H9 (cell line): ENCODE results near the gene QPRT. TPM values are rescaled to one million over a fixed set of nuclear protein-coding genes. Genes with fewer than 3 reads are reported as not detected.
"Not testable (repeated sequence)": the region's sequence is repeated elsewhere in the genome, so short reads cannot be mapped to it uniquely, and the experiment has no call there.

Experiments used
- DNase-seq: peaks from one replicate; pipeline ENCODE4 v3.0.0-alpha.2; 2017
- H2AFZ ChIP-seq: one replicate; pipeline ENCODE4 v1.6.1; 2013; ENCODE audit warnings: mild to moderate bottlenecking, low read length, control low read depth, moderate library complexity
- H2AK5ac ChIP-seq: 2 replicates; pipeline ENCODE4 v1.6.1; 2013; ENCODE audit warnings: low read length, control low read depth, mixed read lengths; ENCODE audit not compliant: insufficient read length
- H2BK120ac ChIP-seq: one replicate; pipeline ENCODE4 v1.6.1; 2013; ENCODE audit warnings: low read depth, mild to moderate bottlenecking, low read length, control low read depth, inconsistent platforms; ENCODE audit not compliant: poor library complexity, severe bottlenecking
- H2BK12ac ChIP-seq: 2 replicates; pipeline ENCODE4 v1.6.1; 2013; ENCODE audit warnings: low read length, control low read depth, mixed read lengths, low read depth; ENCODE audit not compliant: insufficient read length
- H2BK15ac ChIP-seq: 2 replicates; pipeline ENCODE4 v1.6.1; 2013; ENCODE audit warnings: low read depth, low read length, control low read depth
- H2BK20ac ChIP-seq: one replicate; pipeline ENCODE4 v1.6.1; 2013; ENCODE audit warnings: low read depth, mild to moderate bottlenecking, low read length, control low read depth, inconsistent platforms; ENCODE audit not compliant: poor library complexity, severe bottlenecking
- H2BK5ac ChIP-seq: 2 replicates; pipeline ENCODE4 v1.6.1; 2013; ENCODE audit warnings: low read length, control low read depth, mixed read lengths; ENCODE audit not compliant: insufficient read length
- H3K14ac ChIP-seq: 2 replicates; pipeline ENCODE4 v1.6.1; 2013; ENCODE audit warnings: low read length, control low read depth; ENCODE audit not compliant: insufficient read depth
- H3K18ac ChIP-seq: 2 replicates; pipeline ENCODE4 v1.6.1; 2013; ENCODE audit warnings: low read depth, mild to moderate bottlenecking, mixed read lengths, low read length, control low read depth; ENCODE audit not compliant: insufficient read length
- H3K23ac ChIP-seq: 2 replicates; pipeline ENCODE4 v1.6.1; 2013; ENCODE audit warnings: low read length, control low read depth, mixed read lengths, low read depth; ENCODE audit not compliant: insufficient read length
- H3K23me2 ChIP-seq: 2 replicates; pipeline ENCODE4 v1.6.1; 2013; ENCODE audit warnings: low read depth, mild to moderate bottlenecking, mixed read lengths, low read length, control low read depth; ENCODE audit not compliant: insufficient read length, poor library complexity, severe bottlenecking
- H3K27ac ChIP-seq: 2 replicates; pipeline ENCODE4 v1.5.1; 2013; ENCODE audit warnings: low read length, control low read depth, mixed read lengths, low read depth; ENCODE audit not compliant: insufficient read length
- H3K27me3 ChIP-seq: 2 replicates; pipeline ENCODE4 v1.6.1; 2013; ENCODE audit warnings: low read length, control low read depth, inconsistent platforms; ENCODE audit not compliant: insufficient read depth
- H3K4ac ChIP-seq: 2 replicates; pipeline ENCODE4 v1.6.1; 2013; ENCODE audit warnings: low read depth, mild to moderate bottlenecking, control low read depth, inconsistent platforms, low read length, moderate library complexity
- H3K4me1 ChIP-seq: 2 replicates; pipeline ENCODE4 v1.6.1; 2013; ENCODE audit warnings: low read length, control low read depth, inconsistent platforms; ENCODE audit not compliant: insufficient read depth
- H3K4me2 ChIP-seq: 2 replicates; pipeline ENCODE4 v1.6.1; 2013; ENCODE audit warnings: low read length, control low read depth, mixed read lengths; ENCODE audit not compliant: insufficient read length, insufficient read depth
- H3K56ac ChIP-seq: 2 replicates; pipeline ENCODE4 v1.6.1; 2013; ENCODE audit warnings: low read depth, mild to moderate bottlenecking, mixed read lengths, low read length, control low read depth; ENCODE audit not compliant: insufficient read length
- H3K79me1 ChIP-seq: 2 replicates; pipeline ENCODE4 v1.6.1; 2013; ENCODE audit warnings: low read depth, mild to moderate bottlenecking, moderate library complexity, low read length, control low read depth, inconsistent platforms; ENCODE audit not compliant: insufficient read depth, poor library complexity, severe bottlenecking
- H3K79me2 ChIP-seq: 2 replicates; pipeline ENCODE4 v1.6.1; 2013; ENCODE audit warnings: low read length, control low read depth, inconsistent platforms; ENCODE audit not compliant: insufficient read depth
- H3K9ac ChIP-seq: 2 replicates; pipeline ENCODE4 v1.6.1; 2013; ENCODE audit warnings: low read length, control low read depth, mixed read lengths; ENCODE audit not compliant: insufficient read length; ENCODE audit errors: extremely low read depth
- H3K9me3 ChIP-seq: one replicate; pipeline ENCODE4 v1.6.1; 2013; ENCODE audit warnings: low read depth, low read length, inconsistent platforms; ENCODE audit not compliant: control insufficient read depth
- H3T11ph ChIP-seq: one replicate; pipeline ENCODE4 v1.6.1; 2013; ENCODE audit warnings: mild to moderate bottlenecking, low read length, control low read depth, inconsistent platforms
- H4K20me1 ChIP-seq: one replicate; pipeline ENCODE4 v1.6.1; 2013; ENCODE audit not compliant: control insufficient read depth, insufficient read length, insufficient read depth
- H4K5ac ChIP-seq: 2 replicates; pipeline ENCODE4 v1.6.1; 2013; ENCODE audit warnings: low read depth, mild to moderate bottlenecking, mixed read lengths, low read length, control low read depth; ENCODE audit not compliant: insufficient read length
- H4K8ac ChIP-seq: replicated peaks from 2 replicates; pipeline ENCODE4 v1.6.1; 2013; ENCODE audit warnings: low read length, control low read depth, mixed read lengths, low read depth; ENCODE audit not compliant: insufficient read length
- H4K91ac ChIP-seq: 2 replicates; pipeline ENCODE4 v1.6.1; 2013; ENCODE audit warnings: low read depth, mild to moderate bottlenecking, moderate library complexity, mixed read lengths, low read length, control low read depth; ENCODE audit not compliant: insufficient read length
- H3K27ac Mint-ChIP-seq, 3 experiments: 2 replicates in 2 of 3; 3 replicates in 1 of 3; pipeline ENCODE4 v1.8.0; 2020 to 2021; ENCODE audit warnings: mixed read lengths in 3 of 3, mild to moderate bottlenecking in 1 of 3, moderate library complexity in 1 of 3
- H3K27me3 Mint-ChIP-seq: 2 replicates; pipeline ENCODE4 v1.8.0; 2021; ENCODE audit warnings: low read depth, mild to moderate bottlenecking, moderate library complexity, mixed read lengths
- H3K36me3 Mint-ChIP-seq, 3 experiments: 2 replicates in 2 of 3; 3 replicates in 1 of 3; pipeline ENCODE4 v1.8.0; 2020 to 2021; ENCODE audit warnings: low read depth in 3 of 3, mixed read lengths in 3 of 3; ENCODE audit not compliant: insufficient read depth in 1 of 3
- H3K4me1 Mint-ChIP-seq, 2 experiments: 2 replicates each; pipeline ENCODE4 v1.8.0; 2020; ENCODE audit warnings: mixed read lengths in 2 of 2
- H3K4me3 Mint-ChIP-seq, 2 experiments: 2 replicates in 1 of 2; 3 replicates in 1 of 2; pipeline ENCODE4 v1.8.0; 2020 to 2021; ENCODE audit warnings: mild to moderate bottlenecking in 2 of 2, mixed read lengths in 2 of 2, moderate library complexity in 1 of 2
- H3K9me3 Mint-ChIP-seq, 2 experiments: 2 replicates in 1 of 2; 3 replicates in 1 of 2; pipeline ENCODE4 v1.8.0; 2020; ENCODE audit warnings: mild to moderate bottlenecking in 2 of 2, mixed read lengths in 2 of 2, moderate library complexity in 1 of 2
- WGBS: extraction: QIAGEN DNeasy Blood & Tissue Kit; methylation state at CpG from one replicate; pipeline ENCODE4 v1.1.7; 2013; ENCODE audit warnings: missing lambda C conversion rate, low lambda C conversion rate, mixed read lengths; ENCODE audit not compliant: insufficient read length; ENCODE audit errors: extremely low coverage; 5-methylcytosine and 5-hydroxymethylcytosine counted together
- total RNA-seq: library from RNA; stranded (reverse); gene quantifications from 2 replicates; pipeline ENCODE4 v1.2.1, GENCODE V29; 2021
- TF ChIP-seq, protein P1 (sequence below): fragments of 200-600 bp; sonication (generic); conservative IDR thresholded peaks from 3 replicates; pipeline ENCODE4 v1.8.0; 2021; ENCODE audit warnings: antibody characterized with exemption, mild to moderate bottlenecking

Gene QPRT
- total RNA-seq, 1 experiment from 2014 or later = 107 TPM

DNA sequence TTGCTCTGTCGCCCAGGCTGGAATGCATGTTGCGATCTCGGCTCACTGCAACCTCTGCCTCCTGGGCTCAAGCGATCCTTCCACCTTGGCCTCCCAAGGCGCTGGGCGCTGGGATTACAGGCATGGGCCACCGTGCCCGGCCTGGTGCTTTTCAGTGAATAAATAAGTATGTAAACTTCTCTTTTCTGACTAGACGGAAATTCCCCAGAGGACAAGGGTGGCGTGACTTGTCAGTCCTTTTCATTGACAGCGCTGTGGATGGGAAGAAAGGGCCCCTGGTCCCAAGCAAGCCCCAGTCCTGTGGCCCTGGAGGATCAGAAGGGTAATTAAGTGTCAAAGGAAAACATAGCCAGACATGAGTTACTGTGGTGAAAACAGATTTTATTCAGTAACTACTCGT lies 25.5 kb upstream of the QPRT start:
- H3K4me1 Mint-ChIP-seq = peaks cover 13 to 14% of the 10 kb centered on the region in 2 experiments
- Histone ChIP-seq H4K91ac (no peak overlapping the region), H2AFZ (no peak overlapping the region), H3K4me2 (no peak overlapping the region), H3K9me3 (no peaks in the 10 kb centered on the region), H3T11ph (no peak overlapping the region), H3K27ac (no peak overlapping the region), H3K23ac (no peak overlapping the region), H3K79me1 (no peaks in the 10 kb centered on the region), H2BK120ac (no peak overlapping the region), H3K56ac (no peak overlapping the region), H4K8ac (no peak overlapping the region), H3K9ac (no peak overlapping the region), H2BK15ac (no peak overlapping the region), H4K20me1 (no peaks in the 10 kb centered on the region), H3K14ac (no peak overlapping the region), H3K27me3 (no peaks in the 10 kb centered on the region), H3K23me2 (no peaks in the 10 kb centered on the region), H3K4ac (no peak overlapping the region), H2BK5ac (no peak overlapping the region), H3K79me2 (no peaks in the 10 kb centered on the region), H2BK12ac (no peak overlapping the region), H2AK5ac (no peak overlapping the region), H2BK20ac (no peak overlapping the region), H3K4me1 (peaks cover 2% of the 10 kb centered on the region; the same call in 1 of the 2 replicates), H3K18ac (no peak overlapping the region), H4K5ac (no peak overlapping the region)
- no peak overlapping the region for H3K4me3 Mint-ChIP-seq
- no peak overlapping the region for H3K27ac Mint-ChIP-seq
- H3K9me3 Mint-ChIP-seq = no peaks in the 10 kb centered on the region
- no peaks in the 10 kb centered on the region for H3K36me3 Mint-ChIP-seq
- no CpG with 5 or more reads among the region's 12 CpGs for WGBS
- H3K27me3 Mint-ChIP-seq = no peaks in the 10 kb centered on the region
- TF ChIP-seq, protein P1, sequence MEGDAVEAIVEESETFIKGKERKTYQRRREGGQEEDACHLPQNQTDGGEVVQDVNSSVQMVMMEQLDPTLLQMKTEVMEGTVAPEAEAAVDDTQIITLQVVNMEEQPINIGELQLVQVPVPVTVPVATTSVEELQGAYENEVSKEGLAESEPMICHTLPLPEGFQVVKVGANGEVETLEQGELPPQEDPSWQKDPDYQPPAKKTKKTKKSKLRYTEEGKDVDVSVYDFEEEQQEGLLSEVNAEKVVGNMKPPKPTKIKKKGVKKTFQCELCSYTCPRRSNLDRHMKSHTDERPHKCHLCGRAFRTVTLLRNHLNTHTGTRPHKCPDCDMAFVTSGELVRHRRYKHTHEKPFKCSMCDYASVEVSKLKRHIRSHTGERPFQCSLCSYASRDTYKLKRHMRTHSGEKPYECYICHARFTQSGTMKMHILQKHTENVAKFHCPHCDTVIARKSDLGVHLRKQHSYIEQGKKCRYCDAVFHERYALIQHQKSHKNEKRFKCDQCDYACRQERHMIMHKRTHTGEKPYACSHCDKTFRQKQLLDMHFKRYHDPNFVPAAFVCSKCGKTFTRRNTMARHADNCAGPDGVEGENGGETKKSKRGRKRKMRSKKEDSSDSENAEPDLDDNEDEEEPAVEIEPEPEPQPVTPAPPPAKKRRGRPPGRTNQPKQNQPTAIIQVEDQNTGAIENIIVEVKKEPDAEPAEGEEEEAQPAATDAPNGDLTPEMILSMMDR = no peak
- no peak for DNase-seq

DNA sequence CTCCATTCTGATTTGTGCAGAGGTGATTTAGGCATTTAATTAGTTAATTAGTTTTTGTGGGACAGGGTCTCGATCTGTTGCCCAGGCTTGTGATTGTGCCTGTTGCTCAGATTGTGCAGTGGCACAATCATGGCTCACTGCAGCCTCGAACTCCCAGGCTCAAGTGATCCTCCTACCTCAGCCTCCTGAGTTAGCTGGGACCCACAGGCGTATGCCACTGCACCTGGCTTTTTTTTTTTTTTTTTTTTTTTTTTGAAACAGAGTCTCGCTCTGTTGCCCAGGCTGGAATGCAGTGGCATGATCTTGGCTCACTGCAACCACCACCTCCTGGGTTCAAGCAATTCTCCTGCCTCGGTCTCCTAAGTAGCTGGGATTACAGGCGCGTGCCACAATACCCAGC lies 25.1 kb upstream of the QPRT start:
- H4K91ac ChIP-seq, H3K79me1 ChIP-seq, H3K79me2 ChIP-seq, H3K23ac ChIP-seq, H3K9me3 ChIP-seq, H2BK12ac ChIP-seq, H4K5ac ChIP-seq, H3K18ac ChIP-seq, H3K9me3 Mint-ChIP-seq, H3T11ph ChIP-seq, DNase-seq, H2BK15ac ChIP-seq, H3K27me3 Mint-ChIP-seq, H3K23me2 ChIP-seq, H3K4me3 Mint-ChIP-seq, H4K20me1 ChIP-seq, H3K14ac ChIP-seq, H2BK5ac ChIP-seq, H2BK120ac ChIP-seq, H2BK20ac ChIP-seq, H3K27me3 ChIP-seq, H3K56ac ChIP-seq, H2AFZ ChIP-seq, H3K27ac Mint-ChIP-seq, H3K4me1 ChIP-seq, H3K4me2 ChIP-seq, H3K27ac ChIP-seq, H3K4ac ChIP-seq, H4K8ac ChIP-seq, H3K9ac ChIP-seq, H3K36me3 Mint-ChIP-seq, H2AK5ac ChIP-seq: not testable (repeated sequence)
- H3K4me1 Mint-ChIP-seq = peaks cover 13 to 14% of the 10 kb centered on the region in 2 experiments
- no CpG with 5 or more reads among the region's 7 CpGs for WGBS
